HepG2 (cell line): ENCODE measurements around the gene PRPSAP1. TPM values are rescaled to one million over a fixed set of nuclear protein-coding genes. Genes with fewer than 3 reads are reported as not detected.

ENCODE experiments used
- ARHGAP35 ChIP-seq: sonication (generic); formaldehyde crosslinking; IDR thresholded peaks from 2 replicates; pipeline ENCODE4 v1.9.0; 2022; ENCODE audit warnings: mild to moderate bottlenecking, inconsistent platforms, moderate library complexity, missing genetic modification reagents, borderline replicate concordance
- ARID3A ChIP-seq: IDR thresholded peaks from 2 replicates; pipeline ENCODE4 v1.6.1; 2012; ENCODE audit warnings: low read depth, low read length, improper control_type of control experiment
- GABPA ChIP-seq, 2 experiments: IDR thresholded peaks; 2 replicates each; pipeline ENCODE4 v1.6.1; 2011 to 2016; ENCODE audit warnings: low read depth in 2 of 2, low read length in 1 of 2, missing biosample characterization in 1 of 2, missing genetic modification characterization in 1 of 2
- GPBP1L1 ChIP-seq: sonication (generic); formaldehyde crosslinking; IDR thresholded peaks from 2 replicates; pipeline ENCODE4 v1.5.0; 2020; ENCODE audit warnings: mild to moderate bottlenecking, missing genetic modification reagents
- ISL2 ChIP-seq: sonication (generic); formaldehyde crosslinking; IDR thresholded peaks from 2 replicates; pipeline ENCODE4 v1.5.0; 2020; ENCODE audit warnings: missing genetic modification reagents
- SALL1 ChIP-seq: sonication (generic); formaldehyde crosslinking; IDR thresholded peaks from 2 replicates; pipeline ENCODE4 v1.8.0; 2022; ENCODE audit warnings: mild to moderate bottlenecking, missing genetic modification reagents
- SAP130 ChIP-seq: IDR thresholded peaks from 2 replicates; pipeline ENCODE4 v1.6.1; 2016; ENCODE audit warnings: low read depth
- SIN3A ChIP-seq: IDR thresholded peaks from 2 replicates; pipeline ENCODE4 v1.6.1; 2011; ENCODE audit warnings: low read depth, mild to moderate bottlenecking, control low read depth, low read length, borderline replicate concordance
- SOX5 ChIP-seq: IDR thresholded peaks from 2 replicates; pipeline ENCODE4 v1.6.1; 2016; ENCODE audit warnings: borderline replicate concordance
- ZBED4 ChIP-seq: sonication (generic); formaldehyde crosslinking; IDR thresholded peaks from 2 replicates; pipeline ENCODE4 v1.4.0; 2020; ENCODE audit warnings: missing genetic modification reagents, borderline replicate concordance
- ZNF609 ChIP-seq: sonication (generic); formaldehyde crosslinking; IDR thresholded peaks from 2 replicates; pipeline ENCODE4 v1.4.0; 2020; ENCODE audit warnings: mild to moderate bottlenecking, missing genetic modification reagents, borderline replicate concordance
- ZNF800 ChIP-seq: sonication (generic); formaldehyde crosslinking; IDR thresholded peaks from 2 replicates; pipeline ENCODE4 v1.4.0; 2020; ENCODE audit warnings: missing genetic modification reagents
- ZNF878 ChIP-seq: sonication (generic); formaldehyde crosslinking; IDR thresholded peaks from 2 replicates; pipeline ENCODE4 v1.8.1; 2023; ENCODE audit warnings: mild to moderate bottlenecking, missing genetic modification reagents, moderate library complexity
- polyA plus RNA-seq, 8 experiments: library from polyadenylated mRNA; depleted of rRNA in 3 of 8; stranded (reverse) in 7 of 8; unstranded in 1 of 8; fragments of >200 nt; fragmentation: Illumina TruSeq in 4 of 8; extraction: Trizol in 4 of 8; gene quantifications; 2 replicates each; pipeline versions ENCODE4 v1.2.1 to v1.2.3, GENCODE V29; 2011 to 2016; ENCODE audit warnings: low read depth in 4 of 8, missing spikeins in 1 of 8, mixed read lengths in 1 of 8; ENCODE audit not compliant: insufficient read depth in 1 of 8
- total RNA-seq, 5 experiments: library from RNA; depleted of rRNA; stranded (reverse); fragments of >200 nt; fragmentation: Illumina TruSeq; extraction: Trizol; gene quantifications; 2 replicates each; pipeline ENCODE4 v1.2.3, GENCODE V29; 2016; ENCODE audit warnings: low read depth in 1 of 5

The PRPSAP1 gene
- total and polyA plus RNA-seq, 2 of the 13 experiments (the other 11 are each of a cell fraction or from before 2014, with no cell fraction given), result 91.1 to 314 TPM

- TF ChIP-seq ZNF800 (0 out of 2 replicates have a peak, but pooled peaks have one; percentile 22), ZBED4 (CRISPR knock-in tag) (no peak), GPBP1L1 (no peak), ZNF878 (CRISPR knock-in tag) (no peak), SIN3A (peak; percentile 25; the same call in 1 of the 2 replicates), GABPA (IDR thresholded peaks at IDR 0.05; ENCODE audit: low read depth, low read length) (no peak), GABPA (CRISPR knock-in tag; IDR thresholded peaks at IDR 0.05; ENCODE audit: low read depth) (peak; percentile 10; the same call in 1 of the 2 replicates), SAP130 (peak; percentile 76), SOX5 (peak; percentile 10; the same call in 1 of the 2 replicates), ARID3A (peak; percentile 49; the same call in 1 of the 2 replicates), SALL1 (CRISPR knock-in tag) (0 out of 2 replicates have a peak, but pooled peaks have one; percentile 10), ZNF609 (peak; percentile 40; the same call in 1 of the 2 replicates), ARHGAP35 (CRISPR knock-in tag) (no peak), ISL2 (CRISPR knock-in tag) (0 out of 2 replicates have a peak, but pooled peaks have one; percentile 33)
Measured at GRCh38 chr17:76356803-76357456, 3.2 kb upstream of the PRPSAP1 start (continued).
